Measurements from ENCODE around the gene MPC1.
"Not testable (repeated sequence)": the region's sequence is repeated elsewhere in the genome, so short reads cannot be mapped to it uniquely, and the experiment has no call there.

The MPC1 gene

GRCh38 chr6:166375013-166375412, 7.7 kb downstream of the MPC1 start:
- no peak overlapping the region for H3K4me3 ChIP-seq (ENCODE audit: low read depth in 1 of 2, low read length in 2 of 2)
- no peaks in the 10 kb centered on the region for H3K27me3 ChIP-seq (ENCODE audit: control insufficient read depth in 1 of 2, insufficient read depth in 2 of 2, low read length in 2 of 2)
- H3K9ac ChIP-seq (ENCODE audit: low read length), result no peak overlapping the region
- H3K4me1 ChIP-seq (ENCODE audit: insufficient read depth, low read length), result no peaks in the 10 kb centered on the region
- no peaks in the 10 kb centered on the region for H3K9me3 ChIP-seq (ENCODE audit: low read length)
- H3K27ac ChIP-seq (ENCODE audit: low read depth, low read length), result no peak overlapping the region
- no peaks in the 10 kb centered on the region for H3K36me3 ChIP-seq (ENCODE audit: insufficient read depth, low read length)

GRCh38 chr6:166370489-166370888, 12.3 kb downstream of the MPC1 start:
- H3K4me1 ChIP-seq (ENCODE audit: insufficient read depth, low read length), result no peaks in the 10 kb centered on the region
- no peak overlapping the region for H3K27ac ChIP-seq (ENCODE audit: low read depth, low read length)
- no peaks in the 10 kb centered on the region for H3K27me3 ChIP-seq (ENCODE audit: control insufficient read depth in 1 of 2, insufficient read depth in 2 of 2, low read length in 2 of 2)
- H3K36me3 ChIP-seq (ENCODE audit: insufficient read depth, low read length), result no peaks in the 10 kb centered on the region
- no peak overlapping the region for H3K9ac ChIP-seq (ENCODE audit: low read length)
- no peak overlapping the region for H3K4me3 ChIP-seq (ENCODE audit: low read depth in 1 of 2, low read length in 2 of 2)
- no peaks in the 10 kb centered on the region for H3K9me3 ChIP-seq (ENCODE audit: low read length)

GRCh38 chr6:166369782-166370181, 13.0 kb downstream of the MPC1 start:
- Histone ChIP-seq H3K9me3 (ENCODE audit: low read length) (no peaks in the 10 kb centered on the region), H3K9ac (ENCODE audit: low read length) (no peak overlapping the region), H3K27me3 (ENCODE audit: control insufficient read depth in 1 of 2, insufficient read depth in 2 of 2, low read length in 2 of 2) (no peaks in the 10 kb centered on the region), H3K4me1 (ENCODE audit: insufficient read depth, low read length) (peaks cover 2% of the 10 kb centered on the region), H3K36me3 (ENCODE audit: insufficient read depth, low read length) (no peaks in the 10 kb centered on the region), H3K4me3 (ENCODE audit: low read depth in 1 of 2, low read length in 2 of 2) (no peak overlapping the region), H3K27ac (ENCODE audit: low read depth, low read length) (no peak overlapping the region)

GRCh38 chr6:166366921-166367320, 15.8 kb downstream of the MPC1 start:
- H3K4me1 ChIP-seq (ENCODE audit: insufficient read depth, low read length), result peaks cover 7% of the 10 kb centered on the region
- no peak overlapping the region for H3K27ac ChIP-seq (ENCODE audit: low read depth, low read length)
- no peak overlapping the region for H3K9ac ChIP-seq (ENCODE audit: low read length)
- H3K27me3 ChIP-seq (ENCODE audit: control insufficient read depth in 1 of 2, insufficient read depth in 2 of 2, low read length in 2 of 2), result no peaks in the 10 kb centered on the region
- H3K9me3 ChIP-seq (ENCODE audit: low read length), result no peaks in the 10 kb centered on the region
- peaks cover 8% of the 10 kb centered on the region for H3K36me3 ChIP-seq (ENCODE audit: insufficient read depth, low read length)
- H3K4me3 ChIP-seq (ENCODE audit: low read depth in 1 of 2, low read length in 2 of 2), result no peak overlapping the region

DNA sequence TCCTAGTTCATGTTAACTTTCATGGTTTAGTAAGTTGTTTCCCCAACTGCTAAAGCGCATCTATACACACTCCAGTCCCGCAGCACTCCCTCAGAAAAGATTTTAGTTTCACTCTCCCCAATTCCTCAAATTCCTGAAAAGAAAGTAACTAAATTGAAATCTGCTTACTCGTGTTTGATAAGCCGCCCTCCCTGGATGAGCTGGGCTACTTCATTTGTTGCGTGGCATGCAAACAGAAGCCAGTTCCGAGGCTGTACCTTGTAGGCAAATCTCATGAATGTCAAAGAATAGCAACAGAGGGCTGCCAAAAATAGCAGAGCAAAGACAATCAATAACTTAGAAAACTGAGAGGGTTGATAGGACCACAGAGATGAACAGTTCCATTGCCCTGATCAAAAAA, 16.9 kb downstream of the MPC1 start:
- no peak overlapping the region for H3K4me3 ChIP-seq (ENCODE audit: low read depth in 1 of 2, low read length in 2 of 2)
- peaks cover 7% of the 10 kb centered on the region for H3K4me1 ChIP-seq (ENCODE audit: insufficient read depth, low read length)
- no peaks in the 10 kb centered on the region for H3K27me3 ChIP-seq (ENCODE audit: control insufficient read depth in 1 of 2, insufficient read depth in 2 of 2, low read length in 2 of 2)
- H3K9ac ChIP-seq (ENCODE audit: low read length), result no peak overlapping the region
- peaks cover 8% of the 10 kb centered on the region for H3K36me3 ChIP-seq (ENCODE audit: insufficient read depth, low read length)
- H3K27ac ChIP-seq (ENCODE audit: low read depth, low read length), result no peak overlapping the region
- H3K9me3 ChIP-seq (ENCODE audit: low read length), result no peaks in the 10 kb centered on the region

- H3K9ac ChIP-seq (ENCODE audit: low read length), result no peak overlapping the region
- H3K27me3 ChIP-seq (ENCODE audit: control insufficient read depth in 1 of 2, insufficient read depth in 2 of 2, low read length in 2 of 2), result no peaks in the 10 kb centered on the region
- peaks cover 7% of the 10 kb centered on the region for H3K4me1 ChIP-seq (ENCODE audit: insufficient read depth, low read length)
- H3K4me3 ChIP-seq (ENCODE audit: low read depth in 1 of 2, low read length in 2 of 2), result no peak overlapping the region
- H3K36me3 ChIP-seq (ENCODE audit: insufficient read depth, low read length), result peaks cover 8% of the 10 kb centered on the region
- H3K27ac ChIP-seq (ENCODE audit: low read depth, low read length), result no peak overlapping the region
- no peaks in the 10 kb centered on the region for H3K9me3 ChIP-seq (ENCODE audit: low read length)
These were observed 17.5 kb downstream of the MPC1 start for GRCh38 chr6:166365221-166365620.

- Histone ChIP-seq H3K4me1 (ENCODE audit: insufficient read depth, low read length) (peaks cover 7% of the 10 kb centered on the region), H3K9me3 (ENCODE audit: low read length) (no peaks in the 10 kb centered on the region), H3K9ac (ENCODE audit: low read length) (no peak overlapping the region), H3K27me3 (ENCODE audit: control insufficient read depth in 1 of 2, insufficient read depth in 2 of 2, low read length in 2 of 2) (no peaks in the 10 kb centered on the region), H3K4me3 (ENCODE audit: low read depth in 1 of 2, low read length in 2 of 2) (no peak overlapping the region), H3K27ac (ENCODE audit: low read depth, low read length) (no peak overlapping the region), H3K36me3 (ENCODE audit: insufficient read depth, low read length) (peaks cover 8% of the 10 kb centered on the region)
These were observed 18.3 kb downstream of the MPC1 start for GRCh38 chr6:166364456-166364855.

GRCh38 chr6:166362427-166362826, 20.3 kb downstream of the MPC1 start:
- H3K27ac ChIP-seq (ENCODE audit: low read depth, low read length); H3K27me3 ChIP-seq (ENCODE audit: control insufficient read depth in 1 of 2, insufficient read depth in 2 of 2, low read length in 2 of 2); H3K4me1 ChIP-seq (ENCODE audit: insufficient read depth, low read length); H3K36me3 ChIP-seq (ENCODE audit: insufficient read depth, low read length); H3K9ac ChIP-seq (ENCODE audit: low read length); H3K4me3 ChIP-seq (ENCODE audit: low read depth in 1 of 2, low read length in 2 of 2); H3K9me3 ChIP-seq (ENCODE audit: low read length): not testable (repeated sequence)

DNA sequence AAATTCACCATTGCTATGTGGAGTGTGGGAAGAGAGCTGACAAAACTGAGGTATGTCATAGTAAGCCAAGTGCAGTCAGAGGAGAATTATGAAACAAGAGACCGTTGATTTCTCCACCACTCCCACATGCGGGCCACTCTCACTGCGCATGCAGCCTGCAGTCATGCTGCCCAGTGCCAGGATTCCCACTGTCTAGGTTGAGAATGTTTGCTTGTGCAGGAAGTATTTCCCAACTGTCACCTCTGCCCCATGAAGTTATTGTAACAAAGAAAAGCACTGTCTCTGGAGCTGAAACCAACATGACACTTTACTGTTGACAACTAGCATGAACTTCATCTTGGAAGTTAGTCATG, 21.7 kb downstream of the MPC1 start:
- peaks cover 7% of the 10 kb centered on the region for H3K4me1 ChIP-seq (ENCODE audit: insufficient read depth, low read length)
- H3K4me3 ChIP-seq (ENCODE audit: low read depth in 1 of 2, low read length in 2 of 2), result no peak overlapping the region
- no peak overlapping the region for H3K27ac ChIP-seq (ENCODE audit: low read depth, low read length)
- no peaks in the 10 kb centered on the region for H3K9me3 ChIP-seq (ENCODE audit: low read length)
- peaks cover 8% of the 10 kb centered on the region for H3K36me3 ChIP-seq (ENCODE audit: insufficient read depth, low read length)
- H3K27me3 ChIP-seq (ENCODE audit: control insufficient read depth in 1 of 2, insufficient read depth in 2 of 2, low read length in 2 of 2), result no peaks in the 10 kb centered on the region
- no peak overlapping the region for H3K9ac ChIP-seq (ENCODE audit: low read length)

DNA sequence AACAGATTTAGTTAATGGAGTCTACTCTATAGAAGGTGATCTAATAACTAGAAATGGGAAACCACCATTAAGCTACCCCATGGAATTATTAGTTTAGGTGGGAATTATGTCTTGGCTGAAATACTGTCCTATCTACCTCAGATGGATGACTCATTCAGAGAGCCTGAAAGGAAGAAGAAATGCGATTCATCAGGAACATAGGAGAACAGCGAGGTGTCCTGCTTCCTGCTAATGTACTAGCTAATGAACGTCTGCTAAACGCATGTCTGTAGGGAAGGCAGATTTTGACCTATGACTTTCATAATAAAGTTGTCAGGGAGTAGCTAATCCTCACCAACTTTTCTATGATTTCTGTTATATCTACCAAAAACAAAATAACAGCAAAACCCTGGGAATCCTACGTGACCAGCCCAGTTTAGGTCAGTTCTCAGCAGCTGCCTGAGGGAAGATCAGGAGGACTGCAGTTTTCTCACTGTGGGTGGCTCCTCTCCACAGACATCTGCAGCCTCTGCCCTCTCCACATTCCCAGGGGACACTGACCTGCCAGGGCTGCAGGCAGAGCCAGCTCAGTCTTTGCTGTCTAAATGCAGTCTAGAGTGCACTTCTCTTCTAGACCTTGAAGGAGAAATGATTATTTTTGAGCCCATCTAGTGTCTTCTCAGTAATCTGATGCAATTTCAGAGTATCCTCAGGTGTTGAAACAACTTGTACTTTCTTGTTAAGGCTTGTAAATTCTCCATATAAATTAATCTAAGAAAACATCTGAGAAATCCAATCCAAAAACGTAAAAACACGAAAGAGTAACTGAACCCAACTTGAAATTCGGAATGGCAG, 22.3 kb downstream of the MPC1 start:
- no peak overlapping the region for H3K4me3 ChIP-seq (ENCODE audit: low read depth in 1 of 2, low read length in 2 of 2)
- H3K9ac ChIP-seq (ENCODE audit: low read length), result no peak overlapping the region
- peaks cover 7% of the 10 kb centered on the region for H3K4me1 ChIP-seq (ENCODE audit: insufficient read depth, low read length)
- H3K36me3 ChIP-seq (ENCODE audit: insufficient read depth, low read length), result peaks cover 8% of the 10 kb centered on the region
- no peak overlapping the region for H3K27ac ChIP-seq (ENCODE audit: low read depth, low read length)
- no peaks in the 10 kb centered on the region for H3K9me3 ChIP-seq (ENCODE audit: low read length)
- no peaks in the 10 kb centered on the region for H3K27me3 ChIP-seq (ENCODE audit: control insufficient read depth in 1 of 2, insufficient read depth in 2 of 2, low read length in 2 of 2)

DNA sequence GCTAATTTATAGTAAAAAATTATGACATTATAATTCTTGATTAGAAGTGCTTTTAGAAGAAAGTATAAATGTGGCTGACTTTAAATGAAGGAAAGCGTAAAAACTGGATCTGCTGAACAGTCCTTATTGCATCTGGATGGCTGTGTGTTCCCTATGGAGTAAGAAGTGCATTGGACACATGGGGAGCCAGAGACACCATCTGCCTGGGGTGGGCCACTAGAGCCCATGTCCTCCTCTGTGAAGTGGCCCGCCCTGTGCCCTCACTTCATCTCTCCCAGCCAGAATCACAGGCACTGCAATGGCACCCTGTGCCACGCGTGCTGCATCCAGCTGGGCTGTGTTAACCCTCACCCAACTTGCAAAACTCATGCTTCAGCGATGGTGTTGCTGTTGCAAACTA, 27.2 kb downstream of the MPC1 start:
- H3K27ac ChIP-seq (ENCODE audit: low read depth, low read length), result no peak overlapping the region
- no peaks in the 10 kb centered on the region for H3K9me3 ChIP-seq (ENCODE audit: low read length)
- no peaks in the 10 kb centered on the region for H3K36me3 ChIP-seq (ENCODE audit: insufficient read depth, low read length)
- no peaks in the 10 kb centered on the region for H3K27me3 ChIP-seq (ENCODE audit: control insufficient read depth in 1 of 2, insufficient read depth in 2 of 2, low read length in 2 of 2)
- H3K4me1 ChIP-seq (ENCODE audit: insufficient read depth, low read length), result no peaks in the 10 kb centered on the region
- H3K9ac ChIP-seq (ENCODE audit: low read length), result no peak overlapping the region
- H3K4me3 ChIP-seq (ENCODE audit: low read depth in 1 of 2, low read length in 2 of 2), result no peak overlapping the region

DNA sequence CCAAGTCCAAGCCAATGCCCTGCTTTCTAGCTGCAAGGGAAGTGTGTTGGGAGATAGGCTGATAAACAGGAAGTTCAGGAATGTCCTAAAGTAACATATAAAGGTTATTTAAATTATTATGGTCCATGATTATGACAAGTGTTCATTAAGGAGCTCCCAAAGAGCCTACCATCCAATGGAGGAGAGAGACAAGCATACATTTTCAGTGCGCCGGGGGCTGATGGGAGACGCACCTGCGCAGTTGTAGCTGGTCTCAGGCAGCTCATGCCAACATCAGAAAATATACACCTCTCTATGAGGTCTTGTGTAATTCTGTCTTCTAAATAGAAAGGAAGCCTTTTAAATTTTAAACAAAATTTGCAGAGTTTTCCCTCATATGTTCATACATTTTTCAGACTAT, 27.8 kb downstream of the MPC1 start:
- no peaks in the 10 kb centered on the region for H3K4me1 ChIP-seq (ENCODE audit: insufficient read depth, low read length)
- no peaks in the 10 kb centered on the region for H3K9me3 ChIP-seq (ENCODE audit: low read length)
- no peak overlapping the region for H3K4me3 ChIP-seq (ENCODE audit: low read depth in 1 of 2, low read length in 2 of 2)
- no peak overlapping the region for H3K27ac ChIP-seq (ENCODE audit: low read depth, low read length)
- no peak overlapping the region for H3K9ac ChIP-seq (ENCODE audit: low read length)
- no peaks in the 10 kb centered on the region for H3K27me3 ChIP-seq (ENCODE audit: control insufficient read depth in 1 of 2, insufficient read depth in 2 of 2, low read length in 2 of 2)
- H3K36me3 ChIP-seq (ENCODE audit: insufficient read depth, low read length), result no peaks in the 10 kb centered on the region
